G401 (cell line): ENCODE results near the gene LILRB2. TPM values are rescaled to one million over a fixed set of nuclear protein-coding genes. Genes with fewer than 3 reads are reported as not detected.
A peak's percentile ranks its signal among the peaks of the same experiment; 100 is the strongest.
"Not testable (repeated sequence)": the region's sequence is repeated elsewhere in the genome, so short reads cannot be mapped to it uniquely, and the experiment has no call there.

ENCODE experiments used
- DNase-seq: peaks from one replicate; pipeline ENCODE4 v3.0.0-alpha.2; 2015; ENCODE audit warnings: low spot score
- in situ Hi-C: cut with HindIII; loops from 2 replicates; pipeline ENCODE4 v1.10.0; 2016; ENCODE audit warnings: low sequenced_read_pairs, mixed read lengths
- total RNA-seq: library from RNA; depleted of rRNA; stranded (reverse); fragments of >200 nt; shearing (Covaris generic); gene quantifications from 2 replicates; pipeline ENCODE4 v1.2.3, GENCODE V29; 2014

Gene LILRB2
- total RNA-seq, 1 experiment from 2014 or later, result not detected

DNA sequence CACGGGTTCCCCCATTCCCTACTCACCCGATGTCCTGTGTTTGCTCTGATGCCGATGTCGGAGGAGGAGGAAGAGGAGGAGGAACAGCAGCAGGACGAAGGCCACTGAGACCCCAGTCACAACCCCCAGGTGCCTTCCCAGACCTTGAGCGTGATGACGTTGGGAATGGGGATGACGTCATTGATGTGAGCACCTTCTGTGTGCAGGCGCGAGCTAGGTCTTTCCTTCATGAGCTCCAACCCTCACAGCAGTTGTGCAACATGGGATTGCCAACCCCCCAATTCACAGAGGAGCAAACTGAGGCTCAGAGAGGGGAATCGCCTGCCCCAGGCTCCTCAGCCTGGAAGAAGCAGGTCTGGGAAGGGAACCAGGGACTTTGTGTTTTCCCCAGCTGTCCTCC lies 28.1 kb downstream of the LILRB2 start:
- no peak for DNase-seq
- in situ Hi-C loops, result no loop called here

GRCh38 chr19:54252243-54252642 lies 28.7 kb downstream of the LILRB2 start:
- DNase-seq, result no peak
- in situ Hi-C loops, result no loop called here

- DNase-seq, result no peak
- in situ Hi-C loops, result no loop called here
Observed at GRCh38 chr19:54248016-54248601, 32.8 kb downstream of the LILRB2 start.

GRCh38 chr19:54247106-54247930 lies 33.6 kb downstream of the LILRB2 start:
- no peak for DNase-seq
- in situ Hi-C loops, result no loop called here

- no peak for DNase-seq
- in situ Hi-C loops, result no loop called here
Observed at GRCh38 chr19:54245936-54246335, 35.0 kb downstream of the LILRB2 start.

- DNase-seq, in situ Hi-C loops: not testable (repeated sequence)
Observed at GRCh38 chr19:54243809-54244208, 37.1 kb downstream of the LILRB2 start.

- DNase-seq, in situ Hi-C loops: not testable (repeated sequence)
Observed at GRCh38 chr19:54242646-54243045, 38.3 kb downstream of the LILRB2 start, which contains the start of gene LILRA6. Gene LILRA6, minus strand, starts transcription at chr19:54242790.

DNA sequence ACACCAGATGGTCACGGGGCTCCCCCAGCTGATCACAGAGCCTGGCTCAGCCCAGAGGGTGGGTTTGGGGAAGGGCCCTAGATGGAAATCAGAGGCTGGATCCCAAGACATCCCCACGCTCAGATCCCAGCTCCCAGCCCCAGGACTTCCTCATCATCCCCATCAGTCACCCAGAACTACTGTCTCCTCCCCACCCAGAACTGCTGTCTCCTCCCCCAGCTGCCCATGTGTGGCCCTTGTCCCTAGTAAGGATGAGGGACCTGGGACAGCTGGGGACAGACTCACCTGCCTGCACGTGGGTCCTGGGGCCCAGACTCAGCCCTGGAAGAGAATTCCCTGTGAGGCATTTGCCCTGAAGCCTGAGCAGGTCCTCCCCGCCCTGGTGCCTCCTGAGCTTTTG lies 38.7 kb downstream of the LILRB2 start:
- DNase-seq, in situ Hi-C loops: not testable (repeated sequence)

DNA sequence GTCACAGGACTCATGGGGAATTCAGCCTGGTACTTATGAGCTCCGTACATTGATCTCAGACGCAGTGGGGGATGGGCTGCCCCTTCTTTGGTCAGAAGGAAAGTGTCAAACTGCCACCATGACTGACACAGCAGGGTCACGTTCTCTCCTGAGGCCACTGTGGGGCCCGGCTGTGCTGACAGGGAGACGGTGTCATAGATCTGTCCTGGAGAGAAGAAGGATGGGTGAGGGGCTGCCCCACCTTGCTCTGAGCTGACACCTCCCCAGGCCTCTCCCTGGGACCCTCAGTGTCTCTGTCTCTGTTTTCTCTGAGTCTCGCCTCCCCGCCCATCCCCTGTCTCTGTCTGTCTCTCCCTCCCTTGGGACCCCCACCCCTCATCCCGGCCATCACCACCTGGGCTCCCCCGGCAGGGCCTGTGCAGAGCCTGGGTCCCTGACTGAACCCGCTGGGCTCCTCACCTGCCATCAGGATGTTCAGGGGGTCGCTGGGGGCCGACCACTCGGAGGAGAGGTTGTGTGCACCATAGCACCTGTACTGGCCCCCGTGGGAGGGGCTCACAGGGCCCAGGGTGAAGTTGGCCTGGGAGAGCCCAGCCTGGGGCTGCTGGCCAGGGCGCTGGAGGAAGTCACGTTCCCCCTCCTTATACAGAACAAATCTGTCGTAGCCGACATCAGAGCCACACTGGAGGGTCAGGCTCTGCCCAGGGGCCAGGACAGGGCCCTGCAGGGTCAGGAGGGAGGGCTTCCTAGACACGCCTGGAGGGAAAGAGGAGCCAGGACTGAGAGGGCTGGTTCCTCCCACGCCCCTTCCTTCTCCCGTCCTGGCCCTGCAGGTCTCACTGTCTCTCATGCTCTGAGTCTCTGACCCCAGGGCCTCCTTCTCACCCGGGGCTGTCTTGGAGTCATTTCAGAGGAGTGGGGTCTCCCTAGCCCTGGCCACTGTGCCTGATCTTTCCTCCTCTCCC lies 40.3 kb downstream of the LILRB2 start:
- in situ Hi-C loops, DNase-seq: not testable (repeated sequence)

- DNase-seq, in situ Hi-C loops: not testable (repeated sequence)
Observed at GRCh38 chr19:54239491-54240371, 41.2 kb downstream of the LILRB2 start.

GRCh38 chr19:54233941-54234340 lies 47.0 kb downstream of the LILRB2 start:
- DNase-seq, result no peak
- in situ Hi-C loops, result no loop called here

DNA sequence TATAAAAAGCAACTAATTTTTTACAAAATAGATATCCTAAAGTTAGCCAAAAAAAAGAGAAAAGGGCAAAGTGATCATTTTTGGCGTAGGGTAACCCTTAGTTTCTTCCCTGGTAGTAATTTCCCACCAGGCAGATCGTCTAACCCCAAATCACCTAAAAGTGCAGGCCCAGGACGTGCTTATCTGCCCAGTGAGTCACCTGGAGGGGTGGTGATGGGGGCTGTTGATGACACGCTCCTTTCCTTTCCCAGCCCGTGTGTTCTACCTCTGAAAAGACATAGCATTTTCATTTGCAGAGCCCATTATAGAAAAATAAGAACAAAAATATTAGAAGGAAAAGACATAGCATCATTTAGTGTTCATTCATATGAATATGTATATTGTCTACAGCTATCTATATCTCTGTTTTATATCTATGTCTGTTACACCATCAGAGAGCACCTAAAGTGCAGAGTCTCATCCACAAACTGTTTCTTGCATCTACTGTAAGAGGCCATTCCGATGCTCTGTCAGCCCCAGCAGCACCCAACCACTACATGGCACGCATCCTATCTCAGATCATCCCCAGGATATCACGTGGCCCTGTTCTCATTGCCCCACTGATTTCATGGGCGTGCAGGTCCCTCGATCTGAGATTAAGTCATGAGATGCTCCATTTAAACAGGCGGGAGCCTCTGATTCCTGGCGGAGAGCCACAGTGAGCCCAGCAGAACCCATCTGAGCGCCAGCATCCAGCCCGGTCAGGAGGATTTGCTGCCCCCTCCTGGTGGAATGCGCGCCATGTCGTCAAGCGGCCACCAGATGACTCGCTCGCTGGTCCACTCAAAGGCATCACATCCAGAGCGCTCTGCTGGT lies 49.6 kb downstream of the LILRB2 start:
- in situ Hi-C loops, result no loop called here
- peak; percentile 87 for DNase-seq

DNA sequence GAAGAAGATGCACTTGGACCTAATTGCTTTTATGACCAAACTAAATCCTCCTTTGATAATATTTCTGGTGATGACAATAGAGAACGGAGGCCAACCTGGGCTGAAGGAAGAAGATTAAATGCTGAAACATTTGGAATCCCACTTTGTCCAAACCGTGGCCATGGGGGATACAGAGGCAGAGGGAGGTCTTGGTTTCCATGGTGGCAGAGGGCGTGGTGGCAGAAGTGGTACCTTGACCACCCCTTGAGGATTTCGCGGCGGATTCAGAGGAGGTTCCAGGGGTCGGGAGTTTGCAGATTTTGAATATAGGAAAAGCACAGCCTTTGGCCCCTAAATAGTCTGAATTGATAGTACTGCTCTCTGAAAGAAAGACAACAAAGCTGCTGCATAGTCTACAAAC lies 50.9 kb downstream of the LILRB2 start:
- in situ Hi-C loops, result no loop called here
- no peak for DNase-seq

- in situ Hi-C loops, result no loop called here
- DNase-seq, result no peak
Observed at GRCh38 chr19:54229146-54229545, 51.8 kb downstream of the LILRB2 start.

GRCh38 chr19:54224619-54225018 lies 56.3 kb downstream of the LILRB2 start:
- in situ Hi-C loops, DNase-seq: not testable (repeated sequence)

DNA sequence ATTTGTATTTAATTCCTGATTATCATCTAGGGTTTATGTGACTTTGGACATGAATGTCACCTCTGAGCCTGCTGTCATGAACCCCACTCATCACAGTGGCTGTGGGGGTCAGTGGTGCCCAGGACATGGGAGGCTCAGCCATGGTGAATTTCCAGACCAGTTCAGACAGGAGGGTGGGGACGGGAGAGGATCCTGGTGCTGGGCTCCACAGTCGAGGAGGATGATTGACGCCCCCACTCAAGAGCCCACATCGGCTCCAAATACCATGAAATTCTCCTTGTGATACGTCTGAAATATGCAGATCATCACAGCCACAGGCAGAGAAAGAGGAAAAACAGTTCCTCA lies 57.0 kb downstream of the LILRB2 start:
- DNase-seq, in situ Hi-C loops: not testable (repeated sequence)
